Epithelial cell of prostate (primary cell): ENCODE measurements around the gene BRICD5.
"Not testable (repeated sequence)": the region's sequence is repeated elsewhere in the genome, so short reads cannot be mapped to it uniquely, and the experiment has no call there.

Experiments
- DNase-seq: peaks from one replicate; pipeline ENCODE4 v3.0.0-alpha.2; 2011; ENCODE audit warnings: low read depth, low spot score
- H3K27ac ChIP-seq: fragments of 450-650 bp; 2 replicates; pipeline ENCODE4 v1.5.1; 2017; ENCODE audit warnings: mild to moderate bottlenecking

The BRICD5 gene

GRCh38 chr16:2204416-2205103 is 6.1 kb downstream of the BRICD5 start:
- H3K27ac ChIP-seq: peak overlapping the region; percentile 74
- DNase-seq: no peak

- DNase-seq, H3K27ac ChIP-seq: not testable (repeated sequence)
Observed at GRCh38 chr16:2203119-2203688, 7.5 kb downstream of the BRICD5 start.

GRCh38 chr16:2200313-2200712 is 10.3 kb downstream of the BRICD5 start:
- H3K27ac ChIP-seq: no peak overlapping the region

GRCh38 chr16:2199621-2200139 is 11.0 kb downstream of the BRICD5 start:
- no peak overlapping the region for H3K27ac ChIP-seq
- no peak for DNase-seq

More at GRCh38 chr16:2200313-2200712, 10.3 kb downstream of the BRICD5 start:
- DNase-seq: no peak

GRCh38 chr16:2199095-2199494 is 11.6 kb downstream of the BRICD5 start:
- no peak for DNase-seq
- no peak overlapping the region for H3K27ac ChIP-seq

- DNase-seq: no peak
Observed at GRCh38 chr16:2198283-2198682, 12.4 kb downstream of the BRICD5 start.

GRCh38 chr16:2197765-2198164 is 12.9 kb downstream of the BRICD5 start:
- H3K27ac ChIP-seq: no peak overlapping the region
- no peak for DNase-seq

More at GRCh38 chr16:2198283-2198682, 12.4 kb downstream of the BRICD5 start:
- no peak overlapping the region for H3K27ac ChIP-seq

GRCh38 chr16:2196981-2197511 is 13.6 kb downstream of the BRICD5 start:
- no peak for DNase-seq
- H3K27ac ChIP-seq: no peak overlapping the region

GRCh38 chr16:2196162-2196980 is 14.3 kb downstream of the BRICD5 start, which contains the start of gene CASKIN1:
TSS of gene CASKIN1 (minus strand) at chr16:2196605. CDS start at chr16:2196432, 173 bp downstream.
- H3K27ac ChIP-seq: no peak within 1 kb of the TSS
- DNase-seq: no peak

GRCh38 chr16:2195322-2196161 is 15.1 kb downstream of the BRICD5 start:
- H3K27ac ChIP-seq: no peak overlapping the region
- no peak for DNase-seq

GRCh38 chr16:2194852-2195321 is 15.8 kb downstream of the BRICD5 start:
- peak; percentile 24 for DNase-seq
- no peak overlapping the region for H3K27ac ChIP-seq

- no peak for DNase-seq
- no peak overlapping the region for H3K27ac ChIP-seq
Observed at GRCh38 chr16:2194166-2194834, 16.4 kb downstream of the BRICD5 start.

GRCh38 chr16:2191446-2191706 is 19.3 kb downstream of the BRICD5 start:
- DNase-seq: no peak
- no peak overlapping the region for H3K27ac ChIP-seq

- DNase-seq: no peak
- no peak overlapping the region for H3K27ac ChIP-seq
Observed at GRCh38 chr16:2190659-2191445, 19.8 kb downstream of the BRICD5 start.

- no peak overlapping the region for H3K27ac ChIP-seq
- DNase-seq: no peak
Observed at GRCh38 chr16:2190002-2190658, 20.5 kb downstream of the BRICD5 start.

GRCh38 chr16:2189252-2189893 is 21.3 kb downstream of the BRICD5 start:
- no peak overlapping the region for H3K27ac ChIP-seq
- no peak for DNase-seq

GRCh38 chr16:2188395-2188794 is 22.3 kb downstream of the BRICD5 start:
- no peak overlapping the region for H3K27ac ChIP-seq
- no peak for DNase-seq

GRCh38 chr16:2187212-2187611 is 23.5 kb downstream of the BRICD5 start:
- H3K27ac ChIP-seq: no peak overlapping the region
- no peak for DNase-seq
